ENCODE measurements around the gene F7. TPM values are rescaled to one million over a fixed set of nuclear protein-coding genes. Genes with fewer than 3 reads are reported as not detected.
"Not testable (repeated sequence)": the region's sequence is repeated elsewhere in the genome, so short reads cannot be mapped to it uniquely, and the experiment has no call there.

F7 gene
- under 1 TPM in 2 of 3 donors, not detected in 1; 0.07 to 0.12 TPM for polyA plus RNA-seq

DNA sequence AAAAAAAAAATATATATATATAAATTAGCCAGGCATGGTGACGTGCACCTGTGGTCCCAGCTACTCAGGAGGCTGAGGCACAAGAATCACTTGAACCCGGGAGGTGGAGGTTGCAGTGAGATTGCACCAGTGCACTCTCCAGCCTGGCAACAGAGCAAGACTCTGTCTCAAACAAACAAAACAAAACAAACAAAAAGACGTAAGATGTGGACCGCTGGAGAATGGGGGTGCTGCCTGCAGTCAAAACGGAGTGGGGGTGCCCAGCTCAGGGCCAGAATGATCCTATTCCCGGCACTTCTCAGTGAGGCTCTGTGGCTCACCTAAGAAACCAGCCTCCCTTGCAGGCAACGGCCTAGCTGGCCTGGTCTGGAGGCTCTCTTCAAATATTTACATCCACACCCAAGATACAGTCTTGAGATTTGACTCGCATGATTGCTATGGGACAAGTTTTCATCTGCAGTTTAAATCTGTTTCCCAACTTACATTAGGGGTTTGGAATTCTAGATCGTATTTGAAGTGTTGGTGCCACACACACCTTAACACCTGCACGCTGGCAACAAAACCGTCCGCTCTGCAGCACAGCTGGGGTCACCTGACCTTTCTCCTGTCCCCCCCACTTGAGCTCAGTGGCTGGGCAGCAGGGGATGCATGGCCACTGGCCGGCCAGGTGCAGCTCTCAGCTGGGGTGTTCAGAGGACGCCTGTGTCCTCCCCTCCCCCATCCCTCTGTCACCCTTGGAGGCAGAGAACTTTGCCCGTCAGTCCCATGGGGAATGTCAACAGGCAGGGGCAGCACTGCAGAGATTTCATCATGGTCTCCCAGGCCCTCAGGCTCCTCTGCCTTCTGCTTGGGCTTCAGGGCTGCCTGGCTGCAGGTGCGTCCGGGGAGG, at the start of gene F7:
TSS of gene F7 (plus strand) at position 760 of the 889 bp plus-strand sequence. CDS start at position 811, 51 bp downstream.
- WGBS, 3 donors, result 48 to 71% (median 68%) methylated on average over 17 of the region's 17 CpGs
- H3K27ac ChIP-seq (ENCODE audit: low read depth, low read length), result no peak within 1 kb of the TSS

DNA sequence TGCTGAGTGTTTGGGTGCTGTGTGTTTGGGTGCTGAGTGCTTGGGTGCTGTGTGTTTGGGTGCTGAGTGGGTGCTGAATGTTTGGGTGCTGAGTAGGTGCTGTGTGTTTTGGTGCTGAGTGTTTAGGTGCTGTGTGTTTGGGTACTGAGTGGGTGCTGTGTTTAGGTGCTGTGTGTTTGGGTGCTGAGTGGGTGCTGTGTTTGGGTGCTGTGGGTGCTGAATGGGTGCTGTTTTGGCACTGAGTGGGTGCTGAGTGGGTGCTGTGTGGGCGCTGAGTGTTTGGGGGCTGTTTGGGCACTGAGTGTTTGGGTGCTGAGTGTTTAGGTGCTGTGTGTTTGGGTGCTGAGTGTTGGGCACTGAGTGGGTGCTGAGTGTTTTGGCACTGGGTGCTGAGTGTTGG, 48.5 kb upstream of the F7 start:
- WGBS, 3 donors, result 92 to 100% (median 94%) methylated on average over 1 of the region's 1 CpG
- no peak overlapping the region for H3K27ac ChIP-seq (ENCODE audit: low read depth, low read length)

- not testable (repeated sequence) for H3K27ac ChIP-seq (ENCODE audit: low read depth, low read length)
- WGBS, 3 donors, result 95 to 100% (median 98%) methylated on average over 3 of the region's 3 CpGs
These were observed 48.0 kb upstream of the F7 start for GRCh38 chr13:113057559-113057958.

DNA sequence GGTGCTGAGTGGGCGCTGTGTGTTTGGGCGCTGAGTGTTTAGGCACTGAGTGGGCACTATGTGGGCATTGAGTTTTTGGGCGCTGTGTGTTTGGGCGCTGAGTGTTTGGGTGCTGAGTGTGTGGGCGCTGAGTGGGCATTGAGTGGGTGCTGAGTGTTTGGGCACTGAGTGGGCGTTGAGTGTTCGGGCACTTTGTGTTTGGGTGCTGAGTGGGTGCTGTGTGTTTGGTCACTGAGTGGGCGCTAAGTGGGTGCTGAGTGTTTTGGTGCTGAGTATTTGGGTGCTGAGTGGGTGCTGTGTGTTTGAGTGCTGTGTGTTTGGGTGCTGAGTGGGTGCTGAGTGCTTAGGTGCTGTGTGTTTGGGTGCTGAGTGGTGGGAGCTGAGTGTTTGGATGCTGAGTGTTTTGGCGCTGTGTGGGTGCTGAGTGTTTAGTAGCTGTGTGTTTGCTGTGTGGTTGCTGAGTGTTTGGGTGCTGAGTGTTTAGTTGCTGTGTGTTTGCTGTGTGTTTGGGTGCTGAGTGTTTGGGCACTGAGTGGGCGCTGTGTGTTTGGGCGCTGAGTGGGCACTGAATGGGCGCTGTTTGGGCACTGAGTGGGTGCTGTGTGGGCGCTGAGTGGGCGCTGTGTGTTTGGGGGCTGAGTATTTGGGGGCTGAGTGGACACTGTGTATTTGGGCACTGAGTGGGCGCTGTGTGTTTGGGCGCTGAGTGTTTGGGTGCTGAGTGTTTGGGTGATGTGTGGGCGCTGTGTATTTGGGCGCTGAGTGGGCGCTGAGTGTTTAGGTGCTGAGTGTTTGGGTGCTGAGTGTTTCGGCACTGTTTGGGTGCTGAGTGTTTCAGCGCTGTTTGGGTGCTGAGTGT, 47.2 kb upstream of the F7 start:
- whole genome bisulfite sequencing, 3 donors, result 93% methylated on average over 21 of the region's 21 CpGs
- no peak overlapping the region for H3K27ac ChIP-seq (ENCODE audit: low read depth, low read length)

DNA sequence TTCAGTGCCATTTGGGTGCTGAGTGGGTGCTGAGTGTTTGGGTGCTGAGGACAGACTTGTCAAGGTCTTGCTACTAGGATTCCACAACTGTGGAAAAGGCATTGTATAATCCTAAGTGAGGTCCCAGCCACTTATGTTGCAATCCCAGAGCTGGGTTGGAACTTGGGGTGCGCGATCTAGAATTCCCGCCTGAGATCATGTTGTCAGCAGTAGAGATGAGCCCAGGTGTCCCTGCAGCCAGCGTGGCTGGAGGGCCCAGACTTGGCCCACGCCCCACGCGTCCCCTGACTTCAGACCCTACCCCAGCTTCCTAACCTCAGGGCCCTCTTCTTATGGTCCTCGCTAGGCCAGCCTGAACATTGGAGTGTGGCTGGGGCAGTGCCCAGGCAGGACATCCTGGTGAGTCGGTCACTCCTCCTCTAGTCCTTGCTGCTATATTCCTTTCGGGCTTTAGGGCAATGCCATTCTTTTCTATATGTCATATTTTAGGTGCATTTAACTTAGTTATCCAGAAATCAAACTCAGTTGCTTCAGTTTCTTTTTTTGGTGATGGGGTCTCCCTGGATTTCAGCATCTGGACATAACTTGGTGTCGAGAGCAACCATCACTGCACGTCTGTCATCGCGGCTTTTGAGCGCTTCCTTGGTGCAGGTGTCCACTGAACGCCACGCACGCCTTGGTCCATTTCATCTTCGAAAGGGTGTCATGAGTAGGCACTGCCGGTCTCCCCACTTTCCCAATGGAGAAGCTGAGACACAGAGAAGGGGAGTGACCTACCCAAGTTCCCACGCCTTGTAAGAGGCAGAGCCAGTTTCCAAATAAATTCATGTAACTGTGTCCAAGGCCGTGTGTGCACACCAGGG, 46.4 kb upstream of the F7 start:
- no peak overlapping the region for H3K27ac ChIP-seq (ENCODE audit: low read depth, low read length)
- 93 to 95% (median 94%) methylated on average over 22 of the region's 22 CpGs for WGBS, 3 donors

- no peak overlapping the region for H3K27ac ChIP-seq (ENCODE audit: low read depth, low read length)
- WGBS, 3 donors, result 78 to 82% (median 78%) methylated on average over 15 of the region's 15 CpGs
These were observed 45.7 kb upstream of the F7 start for GRCh38 chr13:113059891-113060290.

GRCh38 chr13:113060557-113061270, 44.9 kb upstream of the F7 start:
- WGBS, 3 donors, result 90 to 91% (median 90%) methylated on average over 34 of the region's 34 CpGs
- no peak overlapping the region for H3K27ac ChIP-seq (ENCODE audit: low read depth, low read length)

DNA sequence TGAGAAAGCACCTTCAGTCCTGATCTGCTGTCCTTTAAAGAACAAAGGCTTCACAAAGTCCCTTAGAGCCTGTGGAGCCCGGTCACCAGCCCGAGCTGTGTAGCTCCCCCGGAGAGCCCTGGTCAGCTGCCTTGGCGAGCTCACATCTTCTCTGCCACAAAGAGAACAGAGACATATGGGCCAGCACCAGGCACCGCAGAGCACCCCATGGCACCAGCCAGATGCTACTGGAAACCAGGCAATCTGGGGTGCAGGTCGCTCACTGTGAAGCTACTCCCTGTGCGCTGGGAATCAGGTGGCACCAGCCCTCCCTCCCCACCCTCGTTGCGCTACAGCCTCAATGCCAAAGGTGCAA, 44.3 kb upstream of the F7 start:
- H3K27ac ChIP-seq (ENCODE audit: low read depth, low read length), result no peak overlapping the region
- WGBS, 3 donors, result 93 to 96% (median 93%) methylated on average over 7 to 9 of the region's 9 CpGs

GRCh38 chr13:113061796-113062425, 43.7 kb upstream of the F7 start:
- H3K27ac ChIP-seq (ENCODE audit: low read depth, low read length), result no peak overlapping the region
- 81 to 85% (median 85%) methylated on average over 14 of the region's 14 CpGs for WGBS, 3 donors

DNA sequence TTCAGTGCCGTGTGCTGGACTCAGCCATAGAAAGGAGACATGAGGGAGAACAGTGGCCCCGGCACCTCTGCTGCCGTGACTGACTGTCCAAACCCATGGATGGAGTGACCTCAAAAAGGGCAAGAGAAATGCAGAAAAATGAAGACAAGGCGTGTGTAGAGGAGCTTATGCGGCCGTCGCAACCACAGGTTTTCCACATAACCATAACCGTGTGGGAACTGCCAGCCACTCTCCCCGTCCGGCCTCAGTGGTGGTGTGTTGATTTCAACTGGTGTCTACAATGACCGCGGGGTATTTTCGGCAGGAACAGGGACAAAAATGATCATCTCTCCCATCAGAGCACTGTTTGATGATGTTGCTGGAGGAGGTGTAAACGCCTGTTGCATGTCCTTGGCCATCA, 42.9 kb upstream of the F7 start:
- WGBS, 3 donors, result 92 to 96% (median 95%) methylated on average over 13 to 14 of the region's 14 CpGs
- H3K27ac ChIP-seq (ENCODE audit: low read depth, low read length), result no peak overlapping the region

- no peak overlapping the region for H3K27ac ChIP-seq (ENCODE audit: low read depth, low read length)
- 94 to 97% (median 95%) methylated on average over 22 of the region's 22 CpGs for WGBS, 3 donors
These were observed 42.5 kb upstream of the F7 start for GRCh38 chr13:113063091-113063491.

GRCh38 chr13:113064000-113064533, 41.5 kb upstream of the F7 start:
- 75 to 83% (median 78%) methylated on average over 29 of the region's 29 CpGs for WGBS, 3 donors

GRCh38 chr13:113064534-113065405, 40.8 kb upstream of the F7 start:
- 72 to 86% (median 81%) methylated on average over 41 of the region's 41 CpGs for WGBS, 3 donors
- no peak overlapping the region for H3K27ac ChIP-seq (ENCODE audit: low read depth, low read length)

More at GRCh38 chr13:113064000-113064533, 41.5 kb upstream of the F7 start:
- no peak overlapping the region for H3K27ac ChIP-seq (ENCODE audit: low read depth, low read length)

DNA sequence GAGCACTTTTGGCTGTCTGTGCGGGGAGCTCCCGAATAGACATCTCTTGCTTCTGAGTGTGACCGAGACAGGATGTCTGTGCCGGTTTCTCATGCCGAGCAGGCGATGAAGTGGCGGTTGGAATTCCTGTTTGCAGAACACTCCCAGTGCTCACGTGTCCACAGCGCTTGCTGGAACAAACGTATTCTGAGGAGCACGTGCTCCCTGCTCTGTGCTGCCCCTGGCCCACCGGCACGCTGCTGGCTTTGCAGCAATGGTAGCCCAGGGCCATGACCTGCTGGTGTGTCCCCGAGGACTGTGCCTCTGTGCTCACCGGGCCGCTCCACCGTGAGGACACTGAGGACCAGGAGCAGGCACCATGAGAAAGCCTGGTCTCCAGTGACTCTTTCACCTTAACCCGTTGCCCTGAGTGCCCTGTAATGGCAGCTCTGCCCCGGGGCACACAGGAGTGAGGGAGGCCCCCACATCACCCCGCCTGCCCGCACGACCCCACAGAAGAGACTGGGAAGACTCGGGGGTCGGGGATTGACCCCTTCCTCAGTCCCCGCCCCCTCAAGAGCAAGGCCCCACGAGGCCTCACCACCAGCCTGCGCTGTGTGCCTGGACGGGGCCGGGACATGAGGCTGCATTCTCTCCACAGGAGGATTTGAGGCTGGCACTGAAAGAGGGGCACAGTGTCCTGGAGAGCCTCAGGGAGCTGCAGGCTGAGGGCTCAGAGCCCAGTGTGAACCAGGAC, 40.0 kb upstream of the F7 start:
- H3K27ac ChIP-seq (ENCODE audit: low read depth, low read length), result no peak overlapping the region
- WGBS, 3 donors, result 78 to 89% (median 87%) methylated on average over 26 to 29 of the region's 29 CpGs

- no peak overlapping the region for H3K27ac ChIP-seq (ENCODE audit: low read depth, low read length)
- 83 to 92% (median 88%) methylated on average over 10 of the region's 10 CpGs for WGBS, 3 donors
These were observed 39.5 kb upstream of the F7 start for GRCh38 chr13:113066142-113066455.

GRCh38 chr13:113066746-113067145, 38.8 kb upstream of the F7 start:
- H3K27ac ChIP-seq (ENCODE audit: low read depth, low read length), result no peak overlapping the region
- 90 to 95% (median 95%) methylated on average over 19 of the region's 19 CpGs for WGBS, 3 donors
